CD14-positive monocyte (primary cell): ENCODE data around the gene PDGFB. TPM values are rescaled to one million over a fixed set of nuclear protein-coding genes. Genes with fewer than 3 reads are reported as not detected.
A peak's percentile ranks its signal among the peaks of the same experiment; 100 is the strongest.

ENCODE experiments used
- DNase-seq, 3 donors: peaks; one replicate each; pipeline ENCODE4 v3.0.0-alpha.2; 2011 to 2022
- H2AFZ ChIP-seq: 2 replicates; pipeline ENCODE4 v1.6.0; 2012; ENCODE audit warnings: mild to moderate bottlenecking, low read depth, low read length, inconsistent platforms; ENCODE audit not compliant: insufficient read depth, poor library complexity, severe bottlenecking
- H3K27ac ChIP-seq, 2 donors: 1 replicate in 1 of 2; 2 replicates in 1 of 2; pipeline ENCODE4 v1.5.1; 2012 to 2013; ENCODE audit warnings: low read length in 2 of 2, control low read depth in 1 of 2, inconsistent platforms in 1 of 2, low read depth in 1 of 2, mild to moderate bottlenecking in 1 of 2
- H3K27me3 ChIP-seq, 2 donors: one replicate each; pipeline versions ENCODE4 v1.6.0 to v1.6.1; 2011 to 2013; ENCODE audit warnings: low read length in 2 of 2; ENCODE audit not compliant: control insufficient read depth in 2 of 2, insufficient read depth in 2 of 2
- H3K36me3 ChIP-seq, 2 donors: replicated peaks in 1 of 2; 1 replicate in 1 of 2; 2 replicates in 1 of 2; pipeline versions ENCODE4 v1.5.1 to v1.6.1; 2012 to 2013; ENCODE audit warnings: low read length in 2 of 2, control low read depth in 1 of 2, inconsistent platforms in 1 of 2, mild to moderate bottlenecking in 1 of 2; ENCODE audit not compliant: insufficient read depth in 2 of 2, control insufficient read depth in 1 of 2
- H3K4me1 ChIP-seq, 2 donors: 1 replicate in 1 of 2; 2 replicates in 1 of 2; pipeline versions ENCODE4 v1.5.1 to v1.6.1; 2012 to 2013; ENCODE audit warnings: low read length in 2 of 2, control low read depth in 1 of 2, inconsistent platforms in 1 of 2, mild to moderate bottlenecking in 1 of 2, moderate library complexity in 1 of 2; ENCODE audit not compliant: insufficient read depth in 2 of 2, control insufficient read depth in 1 of 2
- H3K4me2 ChIP-seq: replicated peaks from 2 replicates; pipeline ENCODE3; 2012; ENCODE audit warnings: low read length, moderate library complexity, mild to moderate bottlenecking; ENCODE audit not compliant: poor library complexity, severe bottlenecking; ENCODE audit errors: extremely low read depth
- H3K4me3 ChIP-seq, 3 experiments: fragments of 200-600 bp in 1 of 3; sonication (generic) in 1 of 3; replicated peaks in 1 of 3; 1 replicate in 2 of 3; 2 replicates in 1 of 3; pipeline ENCODE4 v1.5.1; 2011 to 2013; ENCODE audit warnings: low read length in 3 of 3, mild to moderate bottlenecking in 3 of 3, control low read depth in 2 of 3, low read depth in 2 of 3, inconsistent platforms in 1 of 3, moderate library complexity in 1 of 3
- H3K79me2 ChIP-seq: 2 replicates; pipeline ENCODE4 v1.6.0; 2012; ENCODE audit warnings: mild to moderate bottlenecking, control low read depth, inconsistent platforms, low read length, moderate library complexity; ENCODE audit not compliant: insufficient read depth
- H3K9ac ChIP-seq: 2 replicates; pipeline ENCODE4 v1.6.0; 2017; ENCODE audit warnings: low read length, mild to moderate bottlenecking; ENCODE audit not compliant: insufficient read depth, poor library complexity, severe bottlenecking
- H3K9me3 ChIP-seq, 2 donors: replicated peaks in 1 of 2; 1 replicate in 1 of 2; 2 replicates in 1 of 2; pipeline versions ENCODE4 v1.5.1 to v1.6.1; 2012 to 2013; ENCODE audit warnings: low read length in 2 of 2, control low read depth in 1 of 2; ENCODE audit not compliant: control insufficient read depth in 1 of 2, insufficient read depth in 1 of 2
- H4K20me1 ChIP-seq: 2 replicates; pipeline ENCODE4 v1.6.0; 2012; ENCODE audit warnings: mild to moderate bottlenecking, low read length, control low read depth, moderate library complexity; ENCODE audit not compliant: insufficient read depth
- H3K27ac Mint-ChIP-seq, 7 donors: one replicate each; pipeline ENCODE4 v1.8.0; 2020; ENCODE audit warnings: mild to moderate bottlenecking in 7 of 7, mixed read lengths in 7 of 7, moderate library complexity in 6 of 7, inconsistent platforms in 2 of 7
- H3K27me3 Mint-ChIP-seq, 3 donors: one replicate each; pipeline ENCODE4 v1.8.0; 2021 to 2022; ENCODE audit warnings: low read depth in 3 of 3, mild to moderate bottlenecking in 3 of 3, mixed read lengths in 3 of 3, moderate library complexity in 3 of 3, inconsistent platforms in 1 of 3
- H3K36me3 Mint-ChIP-seq, 2 donors: one replicate each; pipeline ENCODE4 v1.8.0; 2020; ENCODE audit warnings: mixed read lengths in 2 of 2, inconsistent platforms in 1 of 2, mild to moderate bottlenecking in 1 of 2
- H3K4me1 Mint-ChIP-seq: one replicate; pipeline ENCODE4 v1.8.0; 2020; ENCODE audit warnings: mild to moderate bottlenecking, mixed read lengths
- H3K4me3 Mint-ChIP-seq, 2 donors: one replicate each; pipeline ENCODE4 v1.8.0; 2020; ENCODE audit warnings: mild to moderate bottlenecking in 2 of 2, mixed read lengths in 2 of 2, moderate library complexity in 1 of 2
- H3K9me3 Mint-ChIP-seq, 7 donors: one replicate each; pipeline ENCODE4 v1.8.0; 2020 to 2022; ENCODE audit warnings: mixed read lengths in 7 of 7, mild to moderate bottlenecking in 6 of 7, moderate library complexity in 6 of 7, inconsistent platforms in 2 of 7
- WGBS: methylation state at CpG from one replicate; pipeline ENCODE4 v1.1.5; 2013; ENCODE audit warnings: missing lambda C conversion rate; ENCODE audit not compliant: insufficient coverage; 5-methylcytosine and 5-hydroxymethylcytosine counted together
- intact Hi-C, 2 donors: fragments of 100-400 bp; cut with micrococcal nuclease; formaldehyde crosslinking; loops; one replicate each; pipeline versions ENCODE4 v1.15.0 to v1.15.1; 2023
- polyA plus RNA-seq, 3 donors: library from polyadenylated mRNA; depleted of rRNA in 1 of 3; unstranded in 2 of 3; stranded (reverse) in 1 of 3; fragments of 300-500 nt in 2 of 3; fragments of >200 nt in 1 of 3; fragmentation: Illumina TruSeq in 2 of 3; gene quantifications; 1 replicate in 2 of 3; 2 replicates in 1 of 3; pipeline ENCODE4 v1.2.3, GENCODE V29; 2012 to 2021
- TF ChIP-seq, protein P1 (sequence below): fragments of 200-600 bp; IDR thresholded peaks from one replicate; pipeline ENCODE4 v1.8.0; 2022; ENCODE audit warnings: antibody characterized with exemption, mild to moderate bottlenecking

The PDGFB gene
- polyA plus RNA-seq, 3 donors, result 0.15 TPM; not detected in 2

DNA sequence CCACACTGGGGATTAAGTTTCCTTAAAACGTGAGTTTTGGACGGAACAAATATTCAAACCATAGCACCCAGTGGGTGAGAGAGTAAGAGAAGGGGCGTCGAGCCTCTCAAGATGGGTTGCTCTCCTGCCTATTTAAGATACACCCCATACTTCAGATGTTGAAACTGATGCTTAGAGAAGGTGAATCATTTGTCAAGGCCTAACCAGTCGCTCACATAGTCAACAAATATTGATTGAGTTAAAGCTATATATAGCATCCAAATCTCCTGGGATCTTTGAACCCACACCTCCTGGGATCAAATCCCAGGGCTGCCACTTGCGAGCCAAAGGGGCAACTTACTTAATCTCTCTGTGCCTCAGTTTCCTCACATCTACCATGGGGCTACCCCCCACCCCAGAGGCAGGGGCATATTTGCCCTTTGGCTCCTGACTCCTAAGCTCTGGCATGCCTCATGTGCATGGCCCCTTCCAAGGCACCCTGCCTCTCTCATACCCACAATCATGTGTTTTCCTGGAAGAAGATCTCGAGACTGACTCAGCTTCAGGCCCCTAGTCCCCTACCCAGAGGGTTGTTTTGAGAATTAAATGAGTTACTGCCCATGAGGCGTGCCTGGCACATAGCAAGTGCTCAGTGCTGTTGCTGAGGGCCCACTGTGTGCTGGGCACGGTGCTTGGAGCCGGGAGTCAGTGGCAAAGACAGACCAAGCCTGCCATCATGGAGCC, 19.0 kb upstream of the PDGFB start:
- Histone ChIP-seq H3K27me3 (peaks cover 0 to 3% of the 10 kb centered on the region in 2 donors), H3K9ac (no peak overlapping the region), H2AFZ (no peak overlapping the region), H4K20me1 (no peaks in the 10 kb centered on the region), H3K4me2 (no peak overlapping the region), H3K36me3 (no peaks in the 10 kb centered on the region), H3K9me3 (peaks cover 16 to 19% of the 10 kb centered on the region in 2 donors), H3K27ac (peak overlapping the region in 1 of 2 donors; percentile 67), H3K79me2 (no peaks in the 10 kb centered on the region), H3K4me3 (no peak overlapping the region), H3K4me1 (peaks cover 19 to 26% of the 10 kb centered on the region in 2 donors)
- WGBS, result 90% methylated on average over 4 of the region's 10 CpGs
- peak in 1 of 3 donors; percentile 23 for DNase-seq
- Mint-ChIP-seq H3K9me3 (peaks cover 22 to 30% (median 25%) of the 10 kb centered on the region in 7 donors), H3K36me3 (peaks cover 1 to 8% of the 10 kb centered on the region in 2 donors), H3K4me1 (peaks cover 30% of the 10 kb centered on the region), H3K27ac (peak overlapping the region in 4 of 7 donors; percentile 57 to 93 (median 78)), H3K4me3 (no peak overlapping the region), H3K27me3 (peaks cover 16 to 28% (median 18%) of the 10 kb centered on the region in 3 donors)
- intact Hi-C loops, result no loop called here
- TF ChIP-seq, protein P1, sequence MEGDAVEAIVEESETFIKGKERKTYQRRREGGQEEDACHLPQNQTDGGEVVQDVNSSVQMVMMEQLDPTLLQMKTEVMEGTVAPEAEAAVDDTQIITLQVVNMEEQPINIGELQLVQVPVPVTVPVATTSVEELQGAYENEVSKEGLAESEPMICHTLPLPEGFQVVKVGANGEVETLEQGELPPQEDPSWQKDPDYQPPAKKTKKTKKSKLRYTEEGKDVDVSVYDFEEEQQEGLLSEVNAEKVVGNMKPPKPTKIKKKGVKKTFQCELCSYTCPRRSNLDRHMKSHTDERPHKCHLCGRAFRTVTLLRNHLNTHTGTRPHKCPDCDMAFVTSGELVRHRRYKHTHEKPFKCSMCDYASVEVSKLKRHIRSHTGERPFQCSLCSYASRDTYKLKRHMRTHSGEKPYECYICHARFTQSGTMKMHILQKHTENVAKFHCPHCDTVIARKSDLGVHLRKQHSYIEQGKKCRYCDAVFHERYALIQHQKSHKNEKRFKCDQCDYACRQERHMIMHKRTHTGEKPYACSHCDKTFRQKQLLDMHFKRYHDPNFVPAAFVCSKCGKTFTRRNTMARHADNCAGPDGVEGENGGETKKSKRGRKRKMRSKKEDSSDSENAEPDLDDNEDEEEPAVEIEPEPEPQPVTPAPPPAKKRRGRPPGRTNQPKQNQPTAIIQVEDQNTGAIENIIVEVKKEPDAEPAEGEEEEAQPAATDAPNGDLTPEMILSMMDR, result no peak

DNA sequence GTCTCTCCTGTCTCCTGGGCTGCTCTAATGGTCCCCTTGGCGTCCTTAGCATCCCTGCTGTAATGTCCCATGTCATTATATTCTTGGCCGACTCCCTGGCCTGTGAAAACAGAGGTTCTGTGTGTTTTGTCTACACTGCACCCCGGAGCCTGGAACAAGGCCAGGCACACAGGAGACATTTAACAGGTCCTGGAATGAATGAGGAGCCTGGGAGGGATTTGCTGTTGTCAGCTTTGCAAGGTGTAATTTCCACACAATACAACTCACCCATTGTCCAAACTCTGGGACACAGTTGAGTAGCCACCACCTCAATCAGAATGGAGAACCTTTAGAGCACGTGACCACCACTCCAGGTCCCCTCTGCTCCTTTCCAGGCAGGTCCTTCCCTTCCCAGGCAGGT, 14.9 kb upstream of the PDGFB start:
- no peak overlapping the region for H3K4me3 Mint-ChIP-seq
- Histone ChIP-seq H4K20me1 (no peaks in the 10 kb centered on the region), H2AFZ (no peak overlapping the region), H3K4me3 (no peak overlapping the region), H3K27ac (no peak overlapping the region), H3K36me3 (no peaks in the 10 kb centered on the region), H3K9me3 (peaks cover 16 to 19% of the 10 kb centered on the region in 2 donors), H3K4me1 (peaks cover 6 to 9% of the 10 kb centered on the region in 2 donors), H3K27me3 (peaks cover 0 to 22% of the 10 kb centered on the region in 2 donors), H3K79me2 (no peaks in the 10 kb centered on the region), H3K4me2 (no peak overlapping the region), H3K9ac (no peak overlapping the region)
- H3K4me1 Mint-ChIP-seq, result peaks cover 17% of the 10 kb centered on the region
- peaks cover 22 to 28% (median 25%) of the 10 kb centered on the region in 7 donors for H3K9me3 Mint-ChIP-seq
- 80% methylated on average over 2 of the region's 4 CpGs for WGBS
- TF ChIP-seq, protein P1, result no peak
- no peak for DNase-seq
- H3K27ac Mint-ChIP-seq, result peak overlapping the region in 1 of 7 donors; percentile 37
- intact Hi-C loops, result no loop called here
- peaks cover 0 to 8% of the 10 kb centered on the region in 2 donors for H3K36me3 Mint-ChIP-seq
- H3K27me3 Mint-ChIP-seq, result peaks cover 33 to 50% (median 46%) of the 10 kb centered on the region in 3 donors
